D721Med (cell line): ENCODE data around the gene PAPOLB.

Experiments used
- DNase-seq: peaks from one replicate; pipeline ENCODE4 v3.0.0; 2011; ENCODE audit warnings: low spot score; ENCODE audit not compliant: insufficient read length
- FAIRE-seq: peaks from 2 replicates; lab custom pipeline; 2011; peaks lifted over from hg19 to GRCh38; lab: Jason Lieb, UNC
- TF ChIP-seq, protein P1 (sequence below): IDR thresholded peaks from 2 replicates; pipeline ENCODE4 v1.5.1; 2012; ENCODE audit warnings: mild to moderate bottlenecking, control low read depth; ENCODE audit not compliant: insufficient read depth; ENCODE audit errors: missing control alignments

The PAPOLB gene

DNA sequence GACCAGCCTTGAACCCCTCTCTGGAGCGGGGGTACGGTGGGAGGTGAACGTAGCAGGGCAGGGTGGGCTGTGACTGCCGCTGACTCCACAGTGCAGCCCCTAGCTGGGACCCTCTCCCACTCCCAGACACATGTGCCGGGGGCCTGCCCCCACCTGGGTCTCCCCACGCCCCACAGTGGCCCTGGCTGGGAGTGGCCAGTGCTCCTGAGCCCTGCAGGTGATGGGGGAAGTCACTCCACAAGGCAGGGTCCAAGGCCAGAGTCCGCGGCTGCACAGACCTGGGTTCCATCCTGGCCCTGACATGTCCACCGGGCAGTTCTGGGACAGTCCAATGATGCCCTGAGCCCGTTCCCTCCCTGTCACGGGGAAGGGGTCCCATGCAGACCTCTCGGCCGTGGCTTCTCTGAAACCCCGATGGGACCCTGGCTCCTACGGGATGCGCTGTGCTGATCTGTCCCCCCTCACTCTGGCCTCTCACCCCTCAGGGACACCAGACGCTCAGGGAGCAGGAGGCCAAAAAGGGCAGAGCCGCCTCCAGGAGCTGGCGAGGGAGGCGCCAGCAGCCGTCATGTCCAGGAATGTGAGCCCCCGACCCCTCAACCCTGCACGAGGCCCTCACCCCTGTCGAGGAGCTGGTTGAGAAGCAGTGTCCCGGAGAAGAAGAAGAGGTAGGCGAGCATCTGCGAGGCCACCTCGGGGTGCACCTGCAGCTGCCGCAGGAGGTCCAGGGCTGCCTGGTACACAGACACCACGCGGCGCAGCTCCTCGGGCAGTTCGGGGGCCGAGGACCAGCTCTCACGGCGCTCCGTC lies 46.0 kb downstream of the PAPOLB start:
- no peak for FAIRE-seq
- DNase-seq: no peak
- TF ChIP-seq, protein P1, sequence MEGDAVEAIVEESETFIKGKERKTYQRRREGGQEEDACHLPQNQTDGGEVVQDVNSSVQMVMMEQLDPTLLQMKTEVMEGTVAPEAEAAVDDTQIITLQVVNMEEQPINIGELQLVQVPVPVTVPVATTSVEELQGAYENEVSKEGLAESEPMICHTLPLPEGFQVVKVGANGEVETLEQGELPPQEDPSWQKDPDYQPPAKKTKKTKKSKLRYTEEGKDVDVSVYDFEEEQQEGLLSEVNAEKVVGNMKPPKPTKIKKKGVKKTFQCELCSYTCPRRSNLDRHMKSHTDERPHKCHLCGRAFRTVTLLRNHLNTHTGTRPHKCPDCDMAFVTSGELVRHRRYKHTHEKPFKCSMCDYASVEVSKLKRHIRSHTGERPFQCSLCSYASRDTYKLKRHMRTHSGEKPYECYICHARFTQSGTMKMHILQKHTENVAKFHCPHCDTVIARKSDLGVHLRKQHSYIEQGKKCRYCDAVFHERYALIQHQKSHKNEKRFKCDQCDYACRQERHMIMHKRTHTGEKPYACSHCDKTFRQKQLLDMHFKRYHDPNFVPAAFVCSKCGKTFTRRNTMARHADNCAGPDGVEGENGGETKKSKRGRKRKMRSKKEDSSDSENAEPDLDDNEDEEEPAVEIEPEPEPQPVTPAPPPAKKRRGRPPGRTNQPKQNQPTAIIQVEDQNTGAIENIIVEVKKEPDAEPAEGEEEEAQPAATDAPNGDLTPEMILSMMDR: no peak

DNA sequence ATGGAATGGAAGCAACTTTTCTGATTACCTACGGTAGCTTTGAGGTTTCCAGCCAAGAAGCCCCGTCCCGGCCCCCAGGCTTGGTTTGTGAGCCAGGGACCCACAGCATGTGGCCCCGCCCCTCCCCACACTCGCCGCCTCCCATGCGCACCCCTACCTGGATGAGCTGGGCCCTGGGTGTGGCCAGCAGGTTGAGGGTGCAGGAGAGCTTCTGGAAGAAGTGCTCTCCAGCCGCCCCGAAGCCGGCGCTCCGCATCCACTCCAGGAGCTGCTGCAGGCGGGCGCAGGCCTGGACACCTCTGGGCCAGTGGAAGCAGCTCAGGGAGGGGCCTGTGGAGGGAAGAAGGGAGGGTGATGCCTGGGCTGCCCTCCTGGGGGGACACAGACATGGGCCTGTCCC lies 46.7 kb downstream of the PAPOLB start:
- DNase-seq: no peak
- no peak for FAIRE-seq
- TF ChIP-seq, protein P1: no peak

DNA sequence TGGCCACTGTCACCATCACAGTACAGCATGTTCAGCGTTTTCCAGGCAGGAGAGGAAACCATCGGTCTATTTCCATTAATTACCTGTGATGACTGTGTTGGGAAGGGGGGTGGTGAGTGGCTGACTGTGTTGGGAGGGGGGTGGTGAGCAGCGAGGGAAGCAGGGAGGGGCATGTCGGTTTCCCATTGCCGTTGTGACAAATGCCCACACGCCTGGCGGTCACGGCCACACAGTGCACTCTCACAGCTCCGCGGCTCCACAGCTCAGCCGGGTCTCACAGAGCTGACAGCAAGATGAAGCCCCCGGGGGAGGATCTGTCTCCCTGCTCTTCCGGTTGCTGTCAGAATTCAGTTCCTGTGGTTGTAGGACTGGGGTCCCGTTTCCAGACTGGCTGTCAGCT lies 47.4 kb downstream of the PAPOLB start:
- DNase-seq: no peak
- no peak for FAIRE-seq
- TF ChIP-seq, protein P1: no peak

DNA sequence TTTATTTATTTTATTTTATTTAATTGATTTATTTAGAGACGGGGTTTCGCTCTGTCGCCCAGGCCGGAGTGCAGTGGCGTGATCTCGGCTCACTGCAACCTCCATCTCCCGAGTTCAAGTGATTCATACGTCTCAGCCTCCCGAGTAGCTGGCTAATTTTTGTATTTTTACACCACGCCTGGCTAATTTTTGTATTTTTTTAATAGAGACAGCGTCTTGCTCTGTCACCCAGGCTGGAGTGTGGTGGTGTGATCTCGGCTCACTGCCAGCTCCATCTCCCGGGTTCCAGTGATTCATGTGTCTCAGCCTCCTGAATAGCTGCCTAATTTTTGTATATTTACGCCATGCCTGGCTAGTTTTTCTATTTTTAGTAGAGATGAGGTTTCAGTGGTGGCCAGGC lies 52.2 kb downstream of the PAPOLB start:
- TF ChIP-seq, protein P1: no peak
- DNase-seq (no peak), FAIRE-seq (no peak)

DNA sequence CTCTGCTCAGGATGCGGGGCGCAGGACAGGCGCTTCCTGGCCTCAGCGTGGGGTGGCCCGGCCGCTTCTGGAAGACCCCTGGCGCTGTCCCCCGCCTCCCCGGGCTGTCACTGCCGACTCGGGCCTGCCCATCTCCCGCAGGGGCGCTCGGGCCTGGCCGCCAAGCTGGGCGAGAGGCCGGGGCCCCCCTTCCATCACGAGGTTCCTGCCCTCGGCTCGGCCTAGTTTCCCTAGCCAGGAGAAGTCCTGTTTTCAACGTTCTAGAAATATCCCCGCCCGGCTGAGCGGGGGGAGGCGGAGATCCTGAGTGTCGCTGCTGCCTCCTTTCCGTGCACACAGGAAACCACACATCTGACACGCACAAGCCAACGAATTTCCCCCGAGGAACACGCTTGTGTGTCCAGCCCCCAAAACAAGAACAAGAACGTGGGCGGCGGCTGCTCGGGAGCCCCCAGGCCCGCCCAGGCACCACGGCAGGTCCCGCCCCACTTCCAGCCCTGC lies 52.7 kb downstream of the PAPOLB start:
- no peak for FAIRE-seq

DNA sequence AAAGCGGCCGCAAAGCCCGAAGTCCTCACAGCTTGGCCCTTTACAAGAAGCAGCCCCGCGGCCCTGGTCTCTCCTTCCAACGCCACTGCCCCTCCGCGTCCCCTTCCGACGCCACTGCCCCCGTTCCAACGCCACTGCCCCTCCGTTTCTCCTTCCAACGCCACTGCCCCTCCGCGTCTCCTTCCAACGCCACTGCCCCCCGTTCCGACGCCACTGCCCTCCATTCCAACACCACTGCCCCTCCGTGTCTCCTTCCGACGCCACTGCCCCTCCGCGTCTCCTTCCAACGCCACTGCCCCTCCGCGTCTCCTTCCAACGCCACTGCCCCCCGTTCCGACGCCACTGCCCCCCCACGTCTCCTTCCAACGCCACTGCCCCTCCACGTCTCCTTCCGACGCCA lies 53.3 kb downstream of the PAPOLB start:
- DNase-seq: no peak
- FAIRE-seq: no peak
- TF ChIP-seq, protein P1: no peak

More for the DNA sequence above, 52.7 kb downstream of the PAPOLB start:
- TF ChIP-seq, protein P1: no peak
- DNase-seq: no peak

DNA sequence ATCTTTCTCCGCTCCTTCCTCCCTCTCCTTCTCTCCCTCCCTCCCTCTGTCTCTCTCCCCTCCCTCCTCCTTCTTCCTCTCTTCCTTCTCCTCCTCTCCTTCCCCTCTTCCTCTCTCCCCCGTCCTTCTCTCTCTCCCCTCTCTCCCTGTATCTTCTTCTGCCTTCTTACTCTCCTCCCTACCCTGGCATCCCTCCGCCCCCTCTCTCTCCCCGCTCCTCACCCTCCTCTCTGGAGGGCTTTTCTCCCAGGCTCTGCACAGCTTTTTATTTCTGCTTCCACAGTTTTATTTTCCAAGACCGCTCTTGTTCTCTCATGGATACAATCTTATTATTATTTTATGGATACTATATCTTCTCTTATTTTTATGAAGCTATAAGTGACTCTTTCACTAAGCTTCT lies 53.8 kb downstream of the PAPOLB start:
- no peak for DNase-seq
- FAIRE-seq: no peak
- TF ChIP-seq, protein P1: no peak
